C4-2B (cell line): Measurements from ENCODE around the gene TRDN.

ENCODE experiments used
- ZFX ChIP-seq: fragments of 450-650 bp; IDR thresholded peaks from 2 replicates; pipeline ENCODE4 v1.6.1; 2017
- TF ChIP-seq, protein P1 (sequence below): fragments of 450-650 bp; conservative IDR thresholded peaks from 2 replicates; pipeline ENCODE4 v1.5.1; 2017; ENCODE audit warnings: mild to moderate bottlenecking

DNA sequence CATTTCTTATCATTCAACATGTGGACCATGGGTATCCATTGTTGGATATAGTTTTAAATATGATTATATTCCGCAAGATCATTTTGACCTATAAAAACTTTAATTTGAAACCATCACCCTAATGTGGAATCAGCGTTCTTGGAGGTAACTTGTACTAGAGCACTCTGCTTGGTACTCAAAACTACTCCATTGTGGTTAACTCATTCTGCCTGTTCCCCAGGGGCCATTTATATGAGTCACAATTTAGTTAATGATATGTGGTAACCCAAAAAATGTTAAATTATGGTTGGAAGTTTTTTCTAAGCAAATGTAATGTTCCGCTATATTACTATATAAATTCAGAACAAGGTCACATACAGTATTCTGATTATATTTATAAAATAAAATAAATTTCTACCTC is 109.3 kb downstream of the TRDN start:
- TF ChIP-seq, protein P1, sequence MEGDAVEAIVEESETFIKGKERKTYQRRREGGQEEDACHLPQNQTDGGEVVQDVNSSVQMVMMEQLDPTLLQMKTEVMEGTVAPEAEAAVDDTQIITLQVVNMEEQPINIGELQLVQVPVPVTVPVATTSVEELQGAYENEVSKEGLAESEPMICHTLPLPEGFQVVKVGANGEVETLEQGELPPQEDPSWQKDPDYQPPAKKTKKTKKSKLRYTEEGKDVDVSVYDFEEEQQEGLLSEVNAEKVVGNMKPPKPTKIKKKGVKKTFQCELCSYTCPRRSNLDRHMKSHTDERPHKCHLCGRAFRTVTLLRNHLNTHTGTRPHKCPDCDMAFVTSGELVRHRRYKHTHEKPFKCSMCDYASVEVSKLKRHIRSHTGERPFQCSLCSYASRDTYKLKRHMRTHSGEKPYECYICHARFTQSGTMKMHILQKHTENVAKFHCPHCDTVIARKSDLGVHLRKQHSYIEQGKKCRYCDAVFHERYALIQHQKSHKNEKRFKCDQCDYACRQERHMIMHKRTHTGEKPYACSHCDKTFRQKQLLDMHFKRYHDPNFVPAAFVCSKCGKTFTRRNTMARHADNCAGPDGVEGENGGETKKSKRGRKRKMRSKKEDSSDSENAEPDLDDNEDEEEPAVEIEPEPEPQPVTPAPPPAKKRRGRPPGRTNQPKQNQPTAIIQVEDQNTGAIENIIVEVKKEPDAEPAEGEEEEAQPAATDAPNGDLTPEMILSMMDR = no peak
- TF ChIP-seq ZFX = no peak
